ENCODE data around the gene PANX2. TPM values are rescaled to one million over a fixed set of nuclear protein-coding genes. Genes with fewer than 3 reads are reported as not detected.

Gene PANX2
- total and polyA plus RNA-seq, 4 donors, result 0.39 to 14.8 (median 1.5) TPM

DNA sequence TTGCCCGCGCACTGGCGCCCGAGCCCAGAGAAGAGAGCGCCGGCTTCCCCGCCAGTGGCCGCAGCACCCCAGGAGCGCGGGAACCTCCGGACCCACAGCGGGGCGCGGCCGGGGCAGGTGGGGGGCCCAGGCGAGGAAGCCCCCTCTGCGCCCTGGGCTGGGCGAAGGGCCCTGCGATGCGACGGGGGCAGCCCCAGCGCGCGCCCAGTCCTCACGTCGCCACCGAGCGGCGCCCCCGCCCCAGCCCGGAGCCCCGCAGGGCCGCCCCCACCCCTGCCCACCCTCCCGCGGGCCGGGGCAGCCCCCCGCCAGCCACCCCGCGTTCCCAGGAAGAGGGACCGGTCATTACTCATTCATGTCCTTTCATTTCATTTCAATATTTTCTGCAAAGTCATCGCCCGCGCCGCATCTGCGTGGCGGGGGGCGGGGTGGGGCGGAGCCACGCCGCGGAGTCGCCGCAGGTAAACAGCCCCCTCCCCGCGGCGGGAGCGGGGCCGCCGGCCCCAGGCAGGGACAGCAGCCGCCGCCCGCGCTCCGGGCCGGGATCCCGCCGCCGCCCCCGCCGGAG is 673 bp upstream of the PANX2 start:
- no peak for DNase-seq (ENCODE audit: low spot score)
- H3K4me1 ChIP-seq (ENCODE audit: control insufficient read depth in 4 of 4, insufficient read depth in 4 of 4, low read length in 3 of 4), result peaks cover 0 to 19% (median 11%) of the 10 kb centered on the region in 4 donors
- 1% methylated on average over 70 of the region's 70 CpGs for WGBS
- no peaks in the 10 kb centered on the region for H3K27me3 ChIP-seq (ENCODE audit: control insufficient read depth in 4 of 4, insufficient read depth in 4 of 4, low read length in 3 of 4)
- no peaks in the 10 kb centered on the region for H3K9me3 ChIP-seq (ENCODE audit: control insufficient read depth in 4 of 4, low read length in 3 of 4)
- H3K9ac ChIP-seq (ENCODE audit: low read depth in 1 of 2, low read length in 2 of 2), result no peak overlapping the region
- TF ChIP-seq FOXA1 (IDR thresholded peaks at IDR 0.05) (no peak), NR2F2 (IDR thresholded peaks at IDR 0.05) (no peak), HNF4A (conservative IDR thresholded peaks at IDR 0.05) (no peak)
- H3K4me3 ChIP-seq (ENCODE audit: low read depth in 1 of 3, low read length in 3 of 3), result peak overlapping the region in 1 of 3 donors; percentile 88
- no peaks in the 10 kb centered on the region for H3K36me3 ChIP-seq (ENCODE audit: control insufficient read depth in 4 of 4, insufficient read depth in 3 of 4, low read depth in 1 of 4, low read length in 3 of 4)
- no peak overlapping the region for H3K27ac ChIP-seq (ENCODE audit: low read depth in 1 of 2, low read length in 2 of 2)

DNA sequence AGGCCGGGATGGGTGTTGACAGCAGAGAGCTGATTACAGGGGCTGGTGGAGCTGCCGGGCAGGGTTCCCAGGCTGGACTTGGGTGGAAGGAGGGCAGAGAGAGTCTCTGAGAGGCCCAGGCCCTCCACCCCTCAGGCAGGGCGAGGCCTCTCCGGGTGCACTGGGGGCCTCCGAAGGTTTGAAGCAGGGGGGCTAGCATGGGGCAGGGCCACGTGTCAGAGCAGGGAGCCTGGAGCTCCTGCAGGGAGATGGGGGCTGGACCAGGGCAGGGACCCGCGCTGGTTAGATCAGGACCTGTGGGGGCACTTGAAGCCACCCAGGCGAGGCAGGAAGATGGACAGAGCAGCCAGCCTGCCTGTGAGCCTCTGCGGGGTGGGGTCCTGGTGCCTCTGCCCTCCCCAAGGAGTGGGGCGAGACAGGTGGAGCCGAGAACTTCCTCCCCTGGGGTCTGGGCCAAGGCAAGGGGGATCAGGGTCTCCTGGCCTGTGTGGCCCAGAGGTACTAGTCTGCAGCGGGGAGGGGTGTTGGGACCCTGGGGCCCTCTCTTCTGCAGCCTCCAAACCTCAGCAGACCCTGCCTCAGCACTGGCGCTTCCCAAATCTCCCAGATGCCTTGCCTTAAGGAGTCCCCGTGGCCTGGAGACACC is 911 bp downstream of the PANX2 start:
- H3K9me3 ChIP-seq (ENCODE audit: control insufficient read depth in 4 of 4, low read length in 3 of 4), result no peaks in the 10 kb centered on the region
- no peaks in the 10 kb centered on the region for H3K27me3 ChIP-seq (ENCODE audit: control insufficient read depth in 4 of 4, insufficient read depth in 4 of 4, low read length in 3 of 4)
- H3K4me1 ChIP-seq (ENCODE audit: control insufficient read depth in 4 of 4, insufficient read depth in 4 of 4, low read length in 3 of 4), result peaks cover 0 to 19% (median 11%) of the 10 kb centered on the region in 4 donors
- H3K36me3 ChIP-seq (ENCODE audit: control insufficient read depth in 4 of 4, insufficient read depth in 3 of 4, low read depth in 1 of 4, low read length in 3 of 4), result no peaks in the 10 kb centered on the region
- no peak for TF ChIP-seq GABPA (IDR thresholded peaks at IDR 0.05 in 1 of 2, conservative IDR thresholded peaks at IDR 0.05 in 1 of 2)
- TF ChIP-seq FOXA1 (IDR thresholded peaks at IDR 0.05), result no peak
- TF ChIP-seq NR2F2 (IDR thresholded peaks at IDR 0.05), result no peak
- TF ChIP-seq, protein P1, sequence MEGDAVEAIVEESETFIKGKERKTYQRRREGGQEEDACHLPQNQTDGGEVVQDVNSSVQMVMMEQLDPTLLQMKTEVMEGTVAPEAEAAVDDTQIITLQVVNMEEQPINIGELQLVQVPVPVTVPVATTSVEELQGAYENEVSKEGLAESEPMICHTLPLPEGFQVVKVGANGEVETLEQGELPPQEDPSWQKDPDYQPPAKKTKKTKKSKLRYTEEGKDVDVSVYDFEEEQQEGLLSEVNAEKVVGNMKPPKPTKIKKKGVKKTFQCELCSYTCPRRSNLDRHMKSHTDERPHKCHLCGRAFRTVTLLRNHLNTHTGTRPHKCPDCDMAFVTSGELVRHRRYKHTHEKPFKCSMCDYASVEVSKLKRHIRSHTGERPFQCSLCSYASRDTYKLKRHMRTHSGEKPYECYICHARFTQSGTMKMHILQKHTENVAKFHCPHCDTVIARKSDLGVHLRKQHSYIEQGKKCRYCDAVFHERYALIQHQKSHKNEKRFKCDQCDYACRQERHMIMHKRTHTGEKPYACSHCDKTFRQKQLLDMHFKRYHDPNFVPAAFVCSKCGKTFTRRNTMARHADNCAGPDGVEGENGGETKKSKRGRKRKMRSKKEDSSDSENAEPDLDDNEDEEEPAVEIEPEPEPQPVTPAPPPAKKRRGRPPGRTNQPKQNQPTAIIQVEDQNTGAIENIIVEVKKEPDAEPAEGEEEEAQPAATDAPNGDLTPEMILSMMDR (IDR thresholded peaks at IDR 0.05; ENCODE audit: low read depth, low read length, missing input control), result no peak
- TF ChIP-seq, protein P2, sequence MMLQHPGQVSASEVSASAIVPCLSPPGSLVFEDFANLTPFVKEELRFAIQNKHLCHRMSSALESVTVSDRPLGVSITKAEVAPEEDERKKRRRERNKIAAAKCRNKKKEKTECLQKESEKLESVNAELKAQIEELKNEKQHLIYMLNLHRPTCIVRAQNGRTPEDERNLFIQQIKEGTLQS (IDR thresholded peaks at IDR 0.05), result no peak
- TF ChIP-seq, protein P3, sequence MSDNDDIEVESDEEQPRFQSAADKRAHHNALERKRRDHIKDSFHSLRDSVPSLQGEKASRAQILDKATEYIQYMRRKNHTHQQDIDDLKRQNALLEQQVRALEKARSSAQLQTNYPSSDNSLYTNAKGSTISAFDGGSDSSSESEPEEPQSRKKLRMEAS (IDR thresholded peaks at IDR 0.05), result no peak
- TF ChIP-seq EGR1 (IDR thresholded peaks at IDR 0.05; ENCODE audit: low read depth in 2 of 2), result no peak
- TF ChIP-seq, protein P4, sequence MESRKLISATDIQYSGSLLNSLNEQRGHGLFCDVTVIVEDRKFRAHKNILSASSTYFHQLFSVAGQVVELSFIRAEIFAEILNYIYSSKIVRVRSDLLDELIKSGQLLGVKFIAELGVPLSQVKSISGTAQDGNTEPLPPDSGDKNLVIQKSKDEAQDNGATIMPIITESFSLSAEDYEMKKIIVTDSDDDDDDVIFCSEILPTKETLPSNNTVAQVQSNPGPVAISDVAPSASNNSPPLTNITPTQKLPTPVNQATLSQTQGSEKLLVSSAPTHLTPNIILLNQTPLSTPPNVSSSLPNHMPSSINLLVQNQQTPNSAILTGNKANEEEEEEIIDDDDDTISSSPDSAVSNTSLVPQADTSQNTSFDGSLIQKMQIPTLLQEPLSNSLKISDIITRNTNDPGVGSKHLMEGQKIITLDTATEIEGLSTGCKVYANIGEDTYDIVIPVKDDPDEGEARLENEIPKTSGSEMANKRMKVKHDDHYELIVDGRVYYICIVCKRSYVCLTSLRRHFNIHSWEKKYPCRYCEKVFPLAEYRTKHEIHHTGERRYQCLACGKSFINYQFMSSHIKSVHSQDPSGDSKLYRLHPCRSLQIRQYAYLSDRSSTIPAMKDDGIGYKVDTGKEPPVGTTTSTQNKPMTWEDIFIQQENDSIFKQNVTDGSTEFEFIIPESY (IDR thresholded peaks at IDR 0.05), result no peak
- TF ChIP-seq, protein P5, sequence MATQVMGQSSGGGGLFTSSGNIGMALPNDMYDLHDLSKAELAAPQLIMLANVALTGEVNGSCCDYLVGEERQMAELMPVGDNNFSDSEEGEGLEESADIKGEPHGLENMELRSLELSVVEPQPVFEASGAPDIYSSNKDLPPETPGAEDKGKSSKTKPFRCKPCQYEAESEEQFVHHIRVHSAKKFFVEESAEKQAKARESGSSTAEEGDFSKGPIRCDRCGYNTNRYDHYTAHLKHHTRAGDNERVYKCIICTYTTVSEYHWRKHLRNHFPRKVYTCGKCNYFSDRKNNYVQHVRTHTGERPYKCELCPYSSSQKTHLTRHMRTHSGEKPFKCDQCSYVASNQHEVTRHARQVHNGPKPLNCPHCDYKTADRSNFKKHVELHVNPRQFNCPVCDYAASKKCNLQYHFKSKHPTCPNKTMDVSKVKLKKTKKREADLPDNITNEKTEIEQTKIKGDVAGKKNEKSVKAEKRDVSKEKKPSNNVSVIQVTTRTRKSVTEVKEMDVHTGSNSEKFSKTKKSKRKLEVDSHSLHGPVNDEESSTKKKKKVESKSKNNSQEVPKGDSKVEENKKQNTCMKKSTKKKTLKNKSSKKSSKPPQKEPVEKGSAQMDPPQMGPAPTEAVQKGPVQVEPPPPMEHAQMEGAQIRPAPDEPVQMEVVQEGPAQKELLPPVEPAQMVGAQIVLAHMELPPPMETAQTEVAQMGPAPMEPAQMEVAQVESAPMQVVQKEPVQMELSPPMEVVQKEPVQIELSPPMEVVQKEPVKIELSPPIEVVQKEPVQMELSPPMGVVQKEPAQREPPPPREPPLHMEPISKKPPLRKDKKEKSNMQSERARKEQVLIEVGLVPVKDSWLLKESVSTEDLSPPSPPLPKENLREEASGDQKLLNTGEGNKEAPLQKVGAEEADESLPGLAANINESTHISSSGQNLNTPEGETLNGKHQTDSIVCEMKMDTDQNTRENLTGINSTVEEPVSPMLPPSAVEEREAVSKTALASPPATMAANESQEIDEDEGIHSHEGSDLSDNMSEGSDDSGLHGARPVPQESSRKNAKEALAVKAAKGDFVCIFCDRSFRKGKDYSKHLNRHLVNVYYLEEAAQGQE (IDR thresholded peaks at IDR 0.05), result no peak
- no peak for TF ChIP-seq JUND (IDR thresholded peaks at IDR 0.05)
- 75% methylated on average over 15 of the region's 15 CpGs for WGBS
- DNase-seq (ENCODE audit: low spot score), result no peak
- H3K27ac ChIP-seq (ENCODE audit: low read depth in 1 of 2, low read length in 2 of 2), result peak overlapping the region in 1 of 2 donors; percentile 40
- H3K4me3 ChIP-seq (ENCODE audit: low read depth in 1 of 3, low read length in 3 of 3), result peak overlapping the region in 1 of 3 donors; percentile 88
- no peak overlapping the region for H3K9ac ChIP-seq (ENCODE audit: low read depth in 1 of 2, low read length in 2 of 2)
